ENCODE measurements around the gene VCL.

- TF ChIP-seq CTCF (conservative IDR thresholded peaks at IDR 0.05 in 1 of 2, IDR thresholded peaks at IDR 0.05 in 1 of 2; ENCODE audit: extremely low read depth in 1 of 2, insufficient read depth in 1 of 2, low read depth in 1 of 2, low read length in 2 of 2) (no peak), EZH2 (IDR thresholded peaks at IDR 0.05; ENCODE audit: borderline replicate concordance, low read length) (no peak)
Observed at GRCh38 chr10:74104480-74104879, 106.6 kb downstream of the VCL start.
